CD4-positive, alpha-beta T cell treated with Interleukin-21 for 1 hour (primary cell): ENCODE measurements around the gene LINGO1.

Experiments used
- DNase-seq: peaks from one replicate; pipeline ENCODE4 v3.0.0-alpha.2; 2020

LINGO1 gene

GRCh38 chr15:77632534-77633133 is at the start of gene LINGO1:
Gene LINGO1, minus strand, starts transcription at chr15:77632912. Its CDS starts 597 bp downstream, at chr15:77632315.
- DNase-seq: no peak

GRCh38 chr15:77681362-77681761 is 48.6 kb upstream of the LINGO1 start:
- DNase-seq: no peak

- no peak for DNase-seq
Measured at GRCh38 chr15:77676569-77677375, 44.1 kb upstream of the LINGO1 start.

- no peak for DNase-seq
Measured at GRCh38 chr15:77675806-77676415, 43.2 kb upstream of the LINGO1 start.

GRCh38 chr15:77674327-77674726 is 41.6 kb upstream of the LINGO1 start:
- DNase-seq: no peak

GRCh38 chr15:77673866-77674265 is 41.2 kb upstream of the LINGO1 start:
- no peak for DNase-seq

- no peak for DNase-seq
Measured at GRCh38 chr15:77672135-77672534, 39.4 kb upstream of the LINGO1 start.

- DNase-seq: no peak
Measured at GRCh38 chr15:77671362-77672056, 38.8 kb upstream of the LINGO1 start.

GRCh38 chr15:77670558-77671361 is 38.0 kb upstream of the LINGO1 start:
- no peak for DNase-seq

- DNase-seq: no peak
Measured at GRCh38 chr15:77669896-77670295, 37.2 kb upstream of the LINGO1 start.

- DNase-seq: no peak
Measured at GRCh38 chr15:77667338-77668234, 34.9 kb upstream of the LINGO1 start.

- no peak for DNase-seq
Measured at GRCh38 chr15:77666296-77666660, 33.6 kb upstream of the LINGO1 start.

- no peak for DNase-seq
Measured at GRCh38 chr15:77665530-77666295, 33.0 kb upstream of the LINGO1 start.

- DNase-seq: no peak
Measured at GRCh38 chr15:77664428-77664827, 31.7 kb upstream of the LINGO1 start.

GRCh38 chr15:77663256-77663655 is 30.5 kb upstream of the LINGO1 start:
- no peak for DNase-seq

- DNase-seq: no peak
Measured at GRCh38 chr15:77659350-77660321, 26.9 kb upstream of the LINGO1 start.

- no peak for DNase-seq
Measured at GRCh38 chr15:77658304-77658703, 25.6 kb upstream of the LINGO1 start.

GRCh38 chr15:77657634-77658238 is 25.0 kb upstream of the LINGO1 start:
- DNase-seq: no peak

- no peak for DNase-seq
Measured at GRCh38 chr15:77656294-77656693, 23.6 kb upstream of the LINGO1 start.
